ENCODE data around the gene RAB8A.

GRCh38 chr19:16112778-16113177, 1.1 kb downstream of the RAB8A start:
- TF ChIP-seq CTCF (IDR thresholded peaks at IDR 0.05) (no peak), POLR2AphosphoS5 (IDR thresholded peaks at IDR 0.05) (no peak), POLR2A (IDR thresholded peaks at IDR 0.05) (no peak), EP300 (IDR thresholded peaks at IDR 0.05) (no peak)

All from upper lobe of left lung (tissue), 4 donors.